Osteoblast (primary cell): Measurements from ENCODE around the gene APLP1. TPM values are rescaled to one million over a fixed set of nuclear protein-coding genes. Genes with fewer than 3 reads are reported as not detected.

Experiments used
- DNase-seq: peaks from one replicate; pipeline ENCODE4 v3.0.0; 2011; ENCODE audit warnings: low spot score, mixed read lengths; ENCODE audit not compliant: insufficient read length; ENCODE audit errors: missing footprints
- H2AFZ ChIP-seq: 2 replicates; pipeline ENCODE4 v1.6.0; 2011; ENCODE audit warnings: mild to moderate bottlenecking, low read length
- H3K27ac ChIP-seq: 2 replicates; pipeline ENCODE4 v1.5.1; 2011; ENCODE audit warnings: mild to moderate bottlenecking, low read depth, low read length, moderate library complexity
- H3K27me3 ChIP-seq: 2 replicates; pipeline ENCODE4 v1.6.0; 2012; ENCODE audit warnings: mild to moderate bottlenecking, control low read depth, inconsistent platforms, low read length, moderate library complexity; ENCODE audit not compliant: insufficient read depth
- H3K36me3 ChIP-seq: 2 replicates; pipeline ENCODE4 v1.5.1; 2011; ENCODE audit warnings: mild to moderate bottlenecking, low read length, control low read depth, moderate library complexity; ENCODE audit not compliant: insufficient read depth
- H3K4me1 ChIP-seq: 2 replicates; pipeline ENCODE4 v1.5.1; 2011; ENCODE audit warnings: mild to moderate bottlenecking, low read length, control low read depth, moderate library complexity; ENCODE audit not compliant: insufficient read depth
- H3K4me2 ChIP-seq: 2 replicates; pipeline ENCODE4 v1.6.0; 2011; ENCODE audit warnings: mild to moderate bottlenecking, low read length; ENCODE audit not compliant: insufficient read depth
- H3K4me3 ChIP-seq: fragments of 200-600 bp; sonication (generic); 3 replicates; pipeline ENCODE4 v1.5.1; 2012; ENCODE audit warnings: mild to moderate bottlenecking, low read length, inconsistent platforms; ENCODE audit not compliant: insufficient read depth
- H3K79me2 ChIP-seq: 2 replicates; pipeline ENCODE4 v1.6.0; 2012; ENCODE audit warnings: mild to moderate bottlenecking, low read length, control low read depth, inconsistent platforms; ENCODE audit not compliant: insufficient read depth
- H3K9me3 ChIP-seq: 2 replicates; pipeline ENCODE4 v1.5.1; 2011; ENCODE audit warnings: low read depth, low read length, control low read depth
- H4K20me1 ChIP-seq: 2 replicates; pipeline ENCODE4 v1.6.0; 2012; ENCODE audit warnings: mild to moderate bottlenecking, low read length, control low read depth; ENCODE audit not compliant: insufficient read depth
- total RNA-seq: library from RNA; depleted of rRNA; stranded (reverse); fragments of >200 nt; gene quantifications from 2 replicates; pipeline ENCODE4 v1.2.3, GENCODE V29; 2012
- TF ChIP-seq, protein P1 (sequence below): IDR thresholded peaks from 2 replicates; pipeline ENCODE4 v1.5.1; 2011; ENCODE audit warnings: mild to moderate bottlenecking, low read depth, low read length, moderate library complexity; ENCODE audit errors: extremely low read depth

The APLP1 gene
- total RNA-seq, 1 donor, result 3.6 TPM

DNA sequence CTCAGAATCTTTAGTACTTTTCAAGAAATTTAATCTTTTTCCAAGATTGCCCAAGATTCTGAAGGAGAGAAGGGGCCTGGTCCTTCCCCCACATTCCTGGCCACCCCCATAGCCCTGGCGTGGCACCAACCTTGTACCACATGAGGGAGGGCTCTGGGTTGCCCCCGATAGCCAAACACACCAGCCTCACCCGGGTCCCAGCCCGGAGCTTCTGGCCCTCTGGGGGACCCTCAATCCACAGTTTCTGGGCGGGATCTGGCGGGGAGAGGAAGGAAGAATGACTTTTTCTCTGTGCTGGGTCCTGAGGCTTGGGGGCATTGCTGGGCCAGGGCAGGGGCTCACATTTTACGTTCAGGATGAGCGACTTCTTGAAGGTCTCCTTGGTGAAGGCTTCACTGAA, 20.5 kb upstream of the APLP1 start:
- Histone ChIP-seq H4K20me1 (no peaks in the 10 kb centered on the region), H3K9me3 (no peaks in the 10 kb centered on the region), H3K4me2 (no peak overlapping the region), H3K27ac (no peak overlapping the region), H3K4me3 (no peak overlapping the region), H3K4me1 (no peaks in the 10 kb centered on the region), H3K79me2 (no peaks in the 10 kb centered on the region), H3K36me3 (no peaks in the 10 kb centered on the region), H2AFZ (no peak overlapping the region), H3K27me3 (peaks cover 42% of the 10 kb centered on the region)
- DNase-seq, result no peak
- TF ChIP-seq, protein P1, sequence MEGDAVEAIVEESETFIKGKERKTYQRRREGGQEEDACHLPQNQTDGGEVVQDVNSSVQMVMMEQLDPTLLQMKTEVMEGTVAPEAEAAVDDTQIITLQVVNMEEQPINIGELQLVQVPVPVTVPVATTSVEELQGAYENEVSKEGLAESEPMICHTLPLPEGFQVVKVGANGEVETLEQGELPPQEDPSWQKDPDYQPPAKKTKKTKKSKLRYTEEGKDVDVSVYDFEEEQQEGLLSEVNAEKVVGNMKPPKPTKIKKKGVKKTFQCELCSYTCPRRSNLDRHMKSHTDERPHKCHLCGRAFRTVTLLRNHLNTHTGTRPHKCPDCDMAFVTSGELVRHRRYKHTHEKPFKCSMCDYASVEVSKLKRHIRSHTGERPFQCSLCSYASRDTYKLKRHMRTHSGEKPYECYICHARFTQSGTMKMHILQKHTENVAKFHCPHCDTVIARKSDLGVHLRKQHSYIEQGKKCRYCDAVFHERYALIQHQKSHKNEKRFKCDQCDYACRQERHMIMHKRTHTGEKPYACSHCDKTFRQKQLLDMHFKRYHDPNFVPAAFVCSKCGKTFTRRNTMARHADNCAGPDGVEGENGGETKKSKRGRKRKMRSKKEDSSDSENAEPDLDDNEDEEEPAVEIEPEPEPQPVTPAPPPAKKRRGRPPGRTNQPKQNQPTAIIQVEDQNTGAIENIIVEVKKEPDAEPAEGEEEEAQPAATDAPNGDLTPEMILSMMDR, result no peak

DNA sequence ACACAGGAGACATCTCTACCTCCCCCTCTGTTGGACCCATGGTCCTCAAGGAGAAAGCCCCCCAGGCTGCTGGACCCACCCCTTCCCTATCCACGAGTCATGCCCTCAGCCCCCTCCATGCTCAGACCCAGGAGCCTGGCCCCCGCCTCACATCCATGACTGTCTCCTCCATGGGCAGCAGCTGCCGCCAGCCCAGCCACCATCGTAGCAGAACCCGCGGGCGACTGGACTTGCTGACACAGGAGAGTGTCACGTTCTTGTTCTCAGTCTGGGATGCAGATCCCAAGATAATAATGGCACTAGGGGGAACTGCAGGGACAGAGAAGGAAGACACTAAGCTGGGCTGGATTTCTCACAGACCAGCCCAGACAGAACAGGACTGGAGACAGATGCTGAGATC, 19.9 kb upstream of the APLP1 start:
- Histone ChIP-seq H3K4me3 (no peak overlapping the region), H3K36me3 (no peaks in the 10 kb centered on the region), H4K20me1 (no peaks in the 10 kb centered on the region), H2AFZ (no peak overlapping the region), H3K4me1 (no peaks in the 10 kb centered on the region), H3K9me3 (no peaks in the 10 kb centered on the region), H3K27ac (no peak overlapping the region), H3K4me2 (no peak overlapping the region), H3K79me2 (no peaks in the 10 kb centered on the region), H3K27me3 (peaks cover 44% of the 10 kb centered on the region)
- TF ChIP-seq, protein P1, result no peak
- DNase-seq, result no peak

- H3K9me3 ChIP-seq, result no peaks in the 10 kb centered on the region
- no peak for DNase-seq
- no peak overlapping the region for H3K4me3 ChIP-seq
- peaks cover 40% of the 10 kb centered on the region for H3K27me3 ChIP-seq
- no peaks in the 10 kb centered on the region for H3K79me2 ChIP-seq
- no peaks in the 10 kb centered on the region for H3K36me3 ChIP-seq
- no peak overlapping the region for H2AFZ ChIP-seq
- TF ChIP-seq, protein P1, result no peak
- H3K4me1 ChIP-seq, result no peaks in the 10 kb centered on the region
- no peaks in the 10 kb centered on the region for H4K20me1 ChIP-seq
- H3K27ac ChIP-seq, result no peak overlapping the region
- no peak overlapping the region for H3K4me2 ChIP-seq
Measured at GRCh38 chr19:35848919-35849505, 19.4 kb upstream of the APLP1 start.

DNA sequence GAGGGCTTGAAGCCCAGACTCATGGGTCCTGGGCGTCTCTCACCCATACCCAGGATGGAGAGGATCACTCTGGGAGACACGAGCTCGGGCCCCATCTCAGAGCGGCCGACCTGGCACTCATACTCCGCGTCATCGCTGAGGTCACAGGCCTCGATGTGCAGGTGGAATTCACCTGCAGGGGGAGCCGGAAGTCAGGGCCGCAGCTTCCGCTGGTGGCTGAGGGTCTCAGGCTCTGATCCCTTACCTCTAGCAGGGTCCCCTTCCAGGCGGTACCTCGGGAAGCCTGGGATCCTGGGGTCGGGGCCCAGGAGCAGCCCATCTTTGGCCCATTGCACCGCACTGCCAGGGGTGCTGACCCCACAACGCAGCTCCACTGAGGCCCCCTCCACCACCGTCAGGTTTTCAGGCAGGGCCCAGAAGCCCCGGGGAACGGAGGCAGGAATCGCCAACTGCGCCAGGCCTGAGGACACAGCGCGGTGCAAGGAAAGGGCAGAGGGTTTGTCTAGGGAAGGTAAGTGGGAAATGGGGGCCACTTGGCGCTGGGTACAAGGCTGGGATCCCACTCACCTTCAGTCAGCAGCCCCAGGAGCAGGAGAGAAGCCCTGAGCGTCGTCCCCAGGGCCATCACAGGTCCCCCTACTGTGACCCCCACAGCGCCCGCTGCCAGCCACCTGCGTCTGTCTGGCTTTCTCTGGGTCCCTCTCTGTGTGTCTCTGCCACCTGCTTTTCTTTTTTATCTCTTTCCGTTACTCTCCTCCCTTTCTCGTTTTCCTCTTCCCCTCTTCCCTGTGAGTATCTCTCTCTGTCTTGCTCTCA, 17.0 kb upstream of the APLP1 start:
- Histone ChIP-seq H3K9me3 (no peaks in the 10 kb centered on the region), H3K79me2 (no peaks in the 10 kb centered on the region), H2AFZ (no peak overlapping the region), H3K4me1 (no peaks in the 10 kb centered on the region), H3K4me3 (no peak overlapping the region), H3K27me3 (peaks cover 36% of the 10 kb centered on the region), H3K4me2 (no peak overlapping the region), H4K20me1 (no peaks in the 10 kb centered on the region), H3K36me3 (no peaks in the 10 kb centered on the region), H3K27ac (no peak overlapping the region)
- TF ChIP-seq, protein P1, result no peak
- DNase-seq, result no peak
